Epithelial cell of proximal tubule (primary cell): ENCODE results near the gene UNC13D. TPM values are rescaled to one million over a fixed set of nuclear protein-coding genes. Genes with fewer than 3 reads are reported as not detected.

Experiments
- DNase-seq: peaks from one replicate; pipeline ENCODE4 v3.0.0-alpha.2; 2011; ENCODE audit warnings: low read depth
- H3K4me3 ChIP-seq: 2 replicates; pipeline ENCODE4 v1.5.1; 2011; ENCODE audit warnings: low read depth, mild to moderate bottlenecking, low read length
- CTCF ChIP-seq: conservative IDR thresholded peaks from 2 replicates; pipeline ENCODE4 v1.5.1; 2012; ENCODE audit warnings: low read depth, mild to moderate bottlenecking, low read length
- total RNA-seq: library from RNA; depleted of rRNA; stranded (reverse); fragments of >200 nt; gene quantifications from 2 replicates; pipeline ENCODE4 v1.2.3, GENCODE V29; 2015

The UNC13D gene
- total RNA-seq, 1 donor from 2014 or later = 9.2 TPM

GRCh38 chr17:75834279-75834920 is 9.8 kb downstream of the UNC13D start:
- no peak for TF ChIP-seq CTCF
- DNase-seq = no peak
- no peak overlapping the region for H3K4me3 ChIP-seq

DNA sequence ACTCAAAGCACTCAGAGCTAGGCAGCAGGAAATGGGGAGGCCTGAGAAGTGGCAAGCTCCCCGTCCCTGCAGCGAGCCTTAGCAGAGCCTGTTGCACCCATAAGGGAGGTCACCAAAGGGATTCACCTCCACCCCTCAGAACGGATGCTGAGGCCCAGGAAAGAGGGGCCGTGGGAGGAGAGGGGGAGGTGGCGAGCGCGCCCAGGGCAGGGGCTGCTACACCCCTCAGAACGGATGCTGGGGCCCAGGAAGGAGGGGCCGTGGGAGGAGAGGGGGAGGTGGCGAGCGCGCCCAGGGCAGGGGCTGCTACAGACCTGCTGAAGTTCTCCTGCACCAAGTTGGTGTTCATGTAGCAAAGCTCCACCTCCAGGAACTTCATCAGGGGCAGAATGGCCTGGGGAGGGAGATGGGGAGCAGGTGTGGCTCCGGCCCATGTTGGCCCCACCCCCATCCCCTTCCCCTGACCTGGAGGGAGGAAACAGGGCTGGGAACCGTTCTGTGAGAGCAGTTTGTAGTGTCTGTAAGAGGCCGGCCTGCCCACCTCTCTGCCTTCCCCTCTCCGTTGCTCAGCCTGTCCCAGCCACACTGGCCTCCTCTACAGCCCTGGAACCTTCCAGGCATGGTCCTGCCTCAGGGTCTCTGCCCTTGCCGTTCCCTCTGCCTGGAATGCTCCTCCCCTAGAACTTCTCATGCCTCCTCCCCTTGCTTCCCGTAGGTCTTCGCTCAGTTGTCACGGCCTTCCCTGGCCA is 11.4 kb downstream of the UNC13D start:
- H3K4me3 ChIP-seq = no peak overlapping the region
- no peak for TF ChIP-seq CTCF
- DNase-seq = no peak

- TF ChIP-seq CTCF = no peak
- no peak for DNase-seq
- no peak overlapping the region for H3K4me3 ChIP-seq
These were observed 12.0 kb downstream of the UNC13D start for GRCh38 chr17:75832164-75832651.

DNA sequence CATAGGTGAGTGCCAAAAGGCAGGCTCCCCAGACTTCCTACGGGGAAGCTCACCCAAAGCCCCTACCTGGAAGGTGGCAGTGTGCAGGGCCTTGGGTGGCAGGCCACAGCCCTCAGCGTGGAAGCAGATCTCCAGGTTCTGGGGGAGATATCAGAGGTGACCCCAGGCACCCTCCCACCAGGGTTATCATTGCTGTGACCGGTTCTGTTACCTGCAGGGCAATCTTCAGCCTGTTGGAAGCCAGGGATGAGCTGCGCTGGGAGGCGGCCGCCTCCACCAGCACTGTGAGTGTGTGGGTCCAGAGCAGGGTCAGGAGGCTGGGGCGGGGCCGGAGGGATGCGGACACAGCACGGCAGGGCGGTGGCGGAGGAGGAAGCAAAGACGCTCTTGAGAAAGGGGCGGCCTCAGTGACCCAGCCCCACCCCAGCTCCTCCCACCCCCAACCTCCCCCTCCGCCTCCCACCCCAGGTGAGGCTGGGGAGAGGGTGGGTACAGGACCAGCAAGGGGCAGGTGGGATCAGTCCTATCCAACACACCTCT is 13.1 kb downstream of the UNC13D start:
- H3K4me3 ChIP-seq = no peak overlapping the region
- no peak for DNase-seq
- TF ChIP-seq CTCF = no peak

- H3K4me3 ChIP-seq = no peak overlapping the region
- peak; percentile 61 for TF ChIP-seq CTCF
- no peak for DNase-seq
These were observed 13.8 kb downstream of the UNC13D start for GRCh38 chr17:75830164-75831031.

DNA sequence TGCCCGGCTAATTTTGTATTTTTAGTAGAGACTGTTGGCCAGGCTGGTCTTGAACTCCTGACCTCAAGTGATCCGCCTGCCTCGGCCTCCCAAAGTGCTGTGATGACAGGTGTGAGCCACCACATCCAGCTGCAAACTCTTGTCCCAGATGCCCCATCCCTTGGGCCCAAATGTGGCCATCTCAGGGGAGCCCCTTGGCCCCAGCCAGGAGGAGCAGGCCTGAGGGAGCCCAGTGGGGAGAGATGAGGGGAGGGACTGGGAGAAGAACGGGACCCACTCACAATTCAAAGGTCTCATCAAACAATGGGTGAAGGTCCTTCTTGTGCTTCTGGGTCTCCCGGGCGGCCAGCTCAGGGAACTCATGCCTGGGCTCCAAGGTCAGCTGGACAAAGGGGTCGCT is 14.5 kb downstream of the UNC13D start:
- TF ChIP-seq CTCF = no peak
- no peak overlapping the region for H3K4me3 ChIP-seq
- no peak for DNase-seq
